SK-N-SH (cell line): ENCODE results near the gene TMTC2.

Source experiments
- FOSL2 ChIP-seq: IDR thresholded peaks from 2 replicates; pipeline ENCODE4 v1.4.0; 2012; ENCODE audit warnings: low read depth, mild to moderate bottlenecking, moderate library complexity, borderline replicate concordance
- FOXM1 ChIP-seq: IDR thresholded peaks from 2 replicates; pipeline ENCODE4 v1.4.0; 2012; ENCODE audit warnings: low read depth, mild to moderate bottlenecking
- JUND ChIP-seq: IDR thresholded peaks from 2 replicates; pipeline ENCODE4 v1.4.0; 2012
- POLR2AphosphoS5 ChIP-seq: IDR thresholded peaks from 2 replicates; pipeline ENCODE4 v1.6.1; 2012; ENCODE audit warnings: low read depth, low read length
- RAD21 ChIP-seq: IDR thresholded peaks from 2 replicates; pipeline ENCODE4 v1.6.1; 2012; ENCODE audit warnings: mild to moderate bottlenecking, low read length
- RFX5 ChIP-seq: IDR thresholded peaks from 2 replicates; pipeline ENCODE4 v1.6.1; 2012; ENCODE audit warnings: mild to moderate bottlenecking, improper control_type of control experiment, low read length
- TCF12 ChIP-seq: IDR thresholded peaks from 2 replicates; pipeline ENCODE4 v1.4.0; 2012
- TF ChIP-seq, protein P1 (sequence below): fragments of 200-600 bp; sonication (generic); IDR thresholded peaks from 2 replicates; pipeline ENCODE4 v1.6.1; 2017; ENCODE audit warnings: antibody characterized with exemption, mild to moderate bottlenecking, moderate library complexity
- TF ChIP-seq, protein P2 (sequence below): IDR thresholded peaks from 2 replicates; pipeline ENCODE4 v1.4.0; 2012; ENCODE audit warnings: low read depth
- TF ChIP-seq, protein P3 (sequence below): IDR thresholded peaks from 2 replicates; pipeline ENCODE4; 2012

DNA sequence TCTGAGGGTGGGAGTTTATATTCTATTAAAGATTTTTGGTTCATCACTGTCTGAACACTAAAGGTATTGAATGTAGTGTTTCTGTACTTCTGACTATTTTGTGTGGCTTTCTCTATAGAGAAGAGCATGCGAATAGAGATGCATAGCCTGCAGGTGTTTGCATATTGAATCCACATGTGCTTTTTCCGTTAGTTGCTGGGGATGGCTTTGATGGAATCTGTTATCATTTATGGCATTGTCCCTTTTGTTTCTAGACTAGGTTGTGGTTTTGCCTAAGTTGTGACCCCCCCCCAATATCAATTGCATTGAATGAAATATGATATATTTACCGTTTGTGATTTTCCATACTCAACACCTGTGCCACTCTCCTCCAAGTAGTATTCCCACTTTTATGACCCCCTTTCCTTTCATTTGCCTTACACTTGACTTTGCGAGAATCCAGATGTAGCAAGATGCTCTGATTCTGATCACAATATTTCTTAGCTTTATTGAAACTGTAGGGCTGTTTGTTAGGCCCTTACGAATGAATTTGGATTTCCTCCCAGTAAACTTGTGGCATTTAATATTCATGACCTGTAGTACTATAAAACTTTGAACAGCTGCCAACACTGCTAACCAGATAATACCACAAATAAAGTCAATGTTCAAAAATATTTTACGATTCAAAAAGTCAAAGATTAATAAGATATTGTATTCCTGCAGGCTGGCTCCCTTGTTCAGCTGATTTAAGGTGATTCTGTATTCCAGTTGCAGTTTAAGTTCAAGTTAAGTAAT lies 176.4 kb downstream of the TMTC2 start:
- TF ChIP-seq, protein P1, sequence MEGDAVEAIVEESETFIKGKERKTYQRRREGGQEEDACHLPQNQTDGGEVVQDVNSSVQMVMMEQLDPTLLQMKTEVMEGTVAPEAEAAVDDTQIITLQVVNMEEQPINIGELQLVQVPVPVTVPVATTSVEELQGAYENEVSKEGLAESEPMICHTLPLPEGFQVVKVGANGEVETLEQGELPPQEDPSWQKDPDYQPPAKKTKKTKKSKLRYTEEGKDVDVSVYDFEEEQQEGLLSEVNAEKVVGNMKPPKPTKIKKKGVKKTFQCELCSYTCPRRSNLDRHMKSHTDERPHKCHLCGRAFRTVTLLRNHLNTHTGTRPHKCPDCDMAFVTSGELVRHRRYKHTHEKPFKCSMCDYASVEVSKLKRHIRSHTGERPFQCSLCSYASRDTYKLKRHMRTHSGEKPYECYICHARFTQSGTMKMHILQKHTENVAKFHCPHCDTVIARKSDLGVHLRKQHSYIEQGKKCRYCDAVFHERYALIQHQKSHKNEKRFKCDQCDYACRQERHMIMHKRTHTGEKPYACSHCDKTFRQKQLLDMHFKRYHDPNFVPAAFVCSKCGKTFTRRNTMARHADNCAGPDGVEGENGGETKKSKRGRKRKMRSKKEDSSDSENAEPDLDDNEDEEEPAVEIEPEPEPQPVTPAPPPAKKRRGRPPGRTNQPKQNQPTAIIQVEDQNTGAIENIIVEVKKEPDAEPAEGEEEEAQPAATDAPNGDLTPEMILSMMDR: no peak
- TF ChIP-seq RAD21: no peak
- TF ChIP-seq, protein P2, sequence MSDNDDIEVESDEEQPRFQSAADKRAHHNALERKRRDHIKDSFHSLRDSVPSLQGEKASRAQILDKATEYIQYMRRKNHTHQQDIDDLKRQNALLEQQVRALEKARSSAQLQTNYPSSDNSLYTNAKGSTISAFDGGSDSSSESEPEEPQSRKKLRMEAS: no peak
- TF ChIP-seq, protein P3, sequence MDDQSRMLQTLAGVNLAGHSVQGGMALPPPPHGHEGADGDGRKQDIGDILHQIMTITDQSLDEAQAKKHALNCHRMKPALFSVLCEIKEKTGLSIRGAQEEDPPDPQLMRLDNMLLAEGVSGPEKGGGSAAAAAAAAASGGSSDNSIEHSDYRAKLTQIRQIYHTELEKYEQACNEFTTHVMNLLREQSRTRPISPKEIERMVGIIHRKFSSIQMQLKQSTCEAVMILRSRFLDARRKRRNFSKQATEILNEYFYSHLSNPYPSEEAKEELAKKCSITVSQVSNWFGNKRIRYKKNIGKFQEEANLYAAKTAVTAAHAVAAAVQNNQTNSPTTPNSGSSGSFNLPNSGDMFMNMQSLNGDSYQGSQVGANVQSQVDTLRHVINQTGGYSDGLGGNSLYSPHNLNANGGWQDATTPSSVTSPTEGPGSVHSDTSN: no peak
- TF ChIP-seq TCF12: no peak
- TF ChIP-seq POLR2AphosphoS5: no peak
- no peak for TF ChIP-seq RFX5
- TF ChIP-seq FOSL2: no peak
- TF ChIP-seq FOXM1: no peak
- no peak for TF ChIP-seq JUND
